Peyer's patch (tissue), 4 donors: Measurements from ENCODE around the gene TRAF3.

ENCODE experiments used
- POLR2A ChIP-seq, 2 donors: fragments of 450-650 bp; IDR thresholded peaks; one replicate each; pipeline ENCODE4 v1.5.1; 2017; ENCODE audit warnings: antibody characterized with exemption in 2 of 2, mild to moderate bottlenecking in 2 of 2, moderate library complexity in 2 of 2
- TF ChIP-seq, protein P1 (sequence below), 6 experiments: fragments of 450-650 bp in 4 of 6; fragments of 200-600 bp in 2 of 6; sonication (generic) in 1 of 6; IDR thresholded peaks; one replicate each; pipeline ENCODE4 v1.5.1; 2017 to 2019; ENCODE audit warnings: antibody characterized with exemption in 6 of 6, mild to moderate bottlenecking in 3 of 6, moderate library complexity in 1 of 6

DNA sequence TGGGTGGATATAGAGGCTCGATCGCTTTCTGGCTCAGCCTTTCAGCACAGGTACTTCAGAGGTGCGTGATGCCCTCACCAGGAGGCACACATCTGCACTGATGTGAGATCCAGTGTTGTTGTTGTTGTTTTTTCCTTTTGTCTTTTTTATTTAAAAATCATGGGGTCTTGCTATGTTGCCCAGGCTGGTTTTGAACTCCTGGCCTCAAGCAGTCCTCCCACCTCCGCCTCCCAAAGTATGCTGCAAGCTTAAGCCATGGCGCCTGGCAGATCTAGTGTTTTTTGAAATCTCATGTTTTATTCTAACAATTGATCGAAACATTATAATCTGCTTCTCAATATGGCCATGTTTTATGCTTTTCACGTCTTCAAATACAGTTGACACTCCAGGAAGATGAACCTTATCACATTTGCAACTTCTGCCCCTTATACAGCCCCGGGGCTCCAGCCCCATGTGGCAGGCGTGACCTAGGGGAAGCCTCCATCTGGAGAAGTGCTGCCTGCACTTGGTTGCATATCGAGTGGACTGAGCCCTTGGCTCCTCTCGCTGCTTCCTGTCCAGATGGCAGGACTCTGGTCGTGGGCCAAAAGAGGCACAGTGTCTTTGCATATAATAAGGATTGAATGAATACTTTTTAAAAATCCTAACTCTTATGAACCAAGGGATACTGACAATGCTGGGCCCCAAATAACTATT, 71.7 kb downstream of the TRAF3 start:
- TF ChIP-seq, protein P1, sequence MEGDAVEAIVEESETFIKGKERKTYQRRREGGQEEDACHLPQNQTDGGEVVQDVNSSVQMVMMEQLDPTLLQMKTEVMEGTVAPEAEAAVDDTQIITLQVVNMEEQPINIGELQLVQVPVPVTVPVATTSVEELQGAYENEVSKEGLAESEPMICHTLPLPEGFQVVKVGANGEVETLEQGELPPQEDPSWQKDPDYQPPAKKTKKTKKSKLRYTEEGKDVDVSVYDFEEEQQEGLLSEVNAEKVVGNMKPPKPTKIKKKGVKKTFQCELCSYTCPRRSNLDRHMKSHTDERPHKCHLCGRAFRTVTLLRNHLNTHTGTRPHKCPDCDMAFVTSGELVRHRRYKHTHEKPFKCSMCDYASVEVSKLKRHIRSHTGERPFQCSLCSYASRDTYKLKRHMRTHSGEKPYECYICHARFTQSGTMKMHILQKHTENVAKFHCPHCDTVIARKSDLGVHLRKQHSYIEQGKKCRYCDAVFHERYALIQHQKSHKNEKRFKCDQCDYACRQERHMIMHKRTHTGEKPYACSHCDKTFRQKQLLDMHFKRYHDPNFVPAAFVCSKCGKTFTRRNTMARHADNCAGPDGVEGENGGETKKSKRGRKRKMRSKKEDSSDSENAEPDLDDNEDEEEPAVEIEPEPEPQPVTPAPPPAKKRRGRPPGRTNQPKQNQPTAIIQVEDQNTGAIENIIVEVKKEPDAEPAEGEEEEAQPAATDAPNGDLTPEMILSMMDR (IDR thresholded peaks at IDR 0.05): no peak
- no peak for TF ChIP-seq POLR2A (IDR thresholded peaks at IDR 0.05)
